Nephron (organoid): ENCODE results near the gene ARHGAP15.

Experiments
- H3K27ac Mint-ChIP-seq, 3 experiments: 2 replicates each; pipeline ENCODE4 v1.8.0; 2020; ENCODE audit warnings: mixed read lengths in 3 of 3, mild to moderate bottlenecking in 2 of 3, moderate library complexity in 1 of 3
- H3K27me3 Mint-ChIP-seq: 2 replicates; pipeline ENCODE4 v1.8.0; 2021; ENCODE audit warnings: low read depth, mild to moderate bottlenecking, moderate library complexity, mixed read lengths
- H3K36me3 Mint-ChIP-seq: 2 replicates; pipeline ENCODE4 v1.8.0; 2020; ENCODE audit warnings: low read depth, mixed read lengths
- H3K4me1 Mint-ChIP-seq: 2 replicates; pipeline ENCODE4 v1.8.0; 2020; ENCODE audit warnings: mixed read lengths
- H3K4me3 Mint-ChIP-seq, 3 experiments: 2 replicates each; pipeline ENCODE4 v1.8.0; 2020; ENCODE audit warnings: mild to moderate bottlenecking in 3 of 3, mixed read lengths in 3 of 3, moderate library complexity in 2 of 3
- H3K9me3 Mint-ChIP-seq: 2 replicates; pipeline ENCODE4 v1.8.0; 2020; ENCODE audit warnings: mixed read lengths
- CTCF ChIP-seq, 3 experiments: fragments of 200-600 bp; sonication (generic); IDR thresholded peaks; one replicate each; pipeline ENCODE4 v1.5.0; 2021; ENCODE audit warnings: antibody characterized with exemption in 3 of 3; ENCODE audit not compliant: unreplicated experiment in 3 of 3

Gene ARHGAP15

GRCh38 chr2:143604566-143604959 lies 475.3 kb downstream of the ARHGAP15 start:
- peak overlapping the region; percentile 86 to 96 (median 91) for H3K27ac Mint-ChIP-seq
- no peak for TF ChIP-seq CTCF (IDR thresholded peaks at IDR 0.05; ENCODE audit: unreplicated experiment in 3 of 3)
- no peaks in the 10 kb centered on the region for H3K9me3 Mint-ChIP-seq
- H3K36me3 Mint-ChIP-seq: no peaks in the 10 kb centered on the region
- no peak overlapping the region for H3K4me3 Mint-ChIP-seq
- no peaks in the 10 kb centered on the region for H3K27me3 Mint-ChIP-seq
- H3K4me1 Mint-ChIP-seq: peaks cover 76% of the 10 kb centered on the region

DNA sequence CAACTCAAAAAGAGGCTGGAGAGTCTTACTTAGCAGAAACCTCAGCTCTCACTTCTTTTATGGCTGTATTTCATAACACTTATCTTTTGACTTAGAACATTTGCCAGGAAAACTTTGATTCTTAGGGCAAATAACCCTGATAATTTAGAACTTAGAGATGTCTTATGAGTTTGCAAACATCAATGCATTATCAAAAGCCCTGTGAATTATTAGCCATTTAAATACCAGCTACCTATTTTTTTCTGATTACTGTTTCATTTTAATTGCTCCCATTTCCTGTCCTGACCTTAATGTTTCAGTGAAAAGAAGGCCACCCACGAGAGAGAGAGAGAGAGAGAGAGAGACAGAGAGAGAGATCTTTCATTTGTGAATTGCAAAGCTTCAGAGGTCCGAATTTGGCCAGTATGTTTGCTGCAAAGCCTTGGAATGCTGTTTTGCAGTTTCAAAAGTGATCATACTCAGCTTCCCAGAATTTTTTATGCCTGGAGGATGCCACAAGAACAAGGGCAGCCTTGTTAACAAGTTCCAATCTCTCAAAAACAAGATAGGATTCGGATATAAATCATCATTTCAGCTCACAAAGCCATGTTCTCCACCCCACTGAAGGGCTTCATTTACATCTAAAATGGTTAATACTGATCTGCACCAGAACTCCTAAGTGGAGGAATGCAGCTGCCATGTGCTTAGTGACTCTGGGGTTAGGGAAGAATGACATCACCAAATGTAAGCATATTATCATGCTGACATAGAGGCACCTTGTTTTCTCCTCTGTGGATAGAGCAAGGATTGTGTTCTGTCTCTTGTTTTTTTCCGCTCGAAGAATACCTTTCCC lies 478.2 kb downstream of the ARHGAP15 start:
- no peaks in the 10 kb centered on the region for H3K36me3 Mint-ChIP-seq
- peak overlapping the region; percentile 84 to 95 (median 89) for H3K27ac Mint-ChIP-seq
- H3K9me3 Mint-ChIP-seq: no peaks in the 10 kb centered on the region
- TF ChIP-seq CTCF (IDR thresholded peaks at IDR 0.05; ENCODE audit: unreplicated experiment in 3 of 3): no peak
- no peaks in the 10 kb centered on the region for H3K27me3 Mint-ChIP-seq
- H3K4me1 Mint-ChIP-seq: peaks cover 72% of the 10 kb centered on the region
- H3K4me3 Mint-ChIP-seq: peak overlapping the region in 2 of 3 experiments; percentile 51 to 52

GRCh38 chr2:143608063-143608423 lies 478.8 kb downstream of the ARHGAP15 start:
- peak overlapping the region; percentile 84 to 95 (median 89) for H3K27ac Mint-ChIP-seq
- peak overlapping the region; percentile 33 to 52 (median 51) for H3K4me3 Mint-ChIP-seq

GRCh38 chr2:143608758-143609157 lies 479.5 kb downstream of the ARHGAP15 start:
- Mint-ChIP-seq H3K27ac (peak overlapping the region; percentile 84 to 95 (median 91)), H3K36me3 (no peaks in the 10 kb centered on the region), H3K4me1 (peaks cover 66% of the 10 kb centered on the region), H3K4me3 (peak overlapping the region in 1 of 3 experiments; percentile 57), H3K27me3 (peaks cover under 1% of the 10 kb centered on the region), H3K9me3 (no peaks in the 10 kb centered on the region)
- TF ChIP-seq CTCF (IDR thresholded peaks at IDR 0.05; ENCODE audit: unreplicated experiment in 3 of 3): no peak

More at GRCh38 chr2:143608063-143608423, 478.8 kb downstream of the ARHGAP15 start:
- H3K9me3 Mint-ChIP-seq: no peaks in the 10 kb centered on the region
- peaks cover 68% of the 10 kb centered on the region for H3K4me1 Mint-ChIP-seq
- H3K27me3 Mint-ChIP-seq: no peaks in the 10 kb centered on the region
- H3K36me3 Mint-ChIP-seq: no peaks in the 10 kb centered on the region
- TF ChIP-seq CTCF (IDR thresholded peaks at IDR 0.05; ENCODE audit: unreplicated experiment in 3 of 3): no peak

DNA sequence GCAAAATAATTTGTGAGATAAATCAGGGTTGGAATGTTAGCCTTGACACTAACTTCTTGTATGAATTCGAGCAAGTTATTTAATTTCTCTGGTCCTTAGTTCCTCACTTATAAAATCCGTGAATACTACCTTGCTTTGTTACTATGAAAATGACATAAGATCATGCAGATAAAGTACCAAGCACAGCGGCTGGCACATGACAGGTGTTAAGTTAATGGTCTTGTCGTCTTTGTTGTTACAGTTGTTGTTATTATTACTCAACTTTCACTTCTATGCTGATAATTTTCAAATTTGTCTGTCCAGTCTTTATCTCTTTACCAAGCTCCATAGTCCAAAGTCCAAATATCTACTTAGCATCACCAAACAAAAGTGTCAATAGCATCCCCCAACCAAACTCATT lies 482.1 kb downstream of the ARHGAP15 start:
- peaks cover 4% of the 10 kb centered on the region for H3K27me3 Mint-ChIP-seq
- H3K36me3 Mint-ChIP-seq: no peaks in the 10 kb centered on the region
- H3K27ac Mint-ChIP-seq: peak overlapping the region in 2 of 3 experiments; percentile 46 to 49
- H3K4me3 Mint-ChIP-seq: no peak overlapping the region
- no peaks in the 10 kb centered on the region for H3K9me3 Mint-ChIP-seq
- TF ChIP-seq CTCF (IDR thresholded peaks at IDR 0.05; ENCODE audit: unreplicated experiment in 3 of 3): no peak
- H3K4me1 Mint-ChIP-seq: peaks cover 67% of the 10 kb centered on the region

DNA sequence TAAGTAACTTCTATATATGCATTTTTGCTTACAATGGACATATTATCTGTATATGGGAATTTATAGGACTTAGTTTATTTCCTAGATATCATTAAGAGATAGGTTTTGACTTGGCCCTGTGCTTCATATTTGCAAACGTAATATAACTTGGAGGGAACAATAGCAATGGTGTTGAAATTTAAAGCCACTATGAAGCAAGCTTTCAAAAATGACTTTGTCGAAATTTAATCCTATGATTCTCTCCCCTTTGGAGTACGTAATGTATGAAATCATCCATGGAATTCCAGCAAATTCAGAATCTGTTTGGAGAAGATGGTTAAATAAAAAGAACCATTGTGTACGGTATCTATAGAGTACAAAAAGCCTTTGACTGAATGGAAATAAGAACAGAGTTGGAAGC lies 486.3 kb downstream of the ARHGAP15 start:
- Mint-ChIP-seq H3K36me3 (no peaks in the 10 kb centered on the region), H3K9me3 (no peaks in the 10 kb centered on the region), H3K27me3 (peaks cover 4% of the 10 kb centered on the region), H3K27ac (peak overlapping the region in 2 of 3 experiments; percentile 23 to 58), H3K4me3 (no peak overlapping the region), H3K4me1 (peaks cover 32% of the 10 kb centered on the region)
- no peak for TF ChIP-seq CTCF (IDR thresholded peaks at IDR 0.05; ENCODE audit: unreplicated experiment in 3 of 3)
